Naive B cell (primary cell): ENCODE data around the gene KCNE1. TPM values are rescaled to one million over a fixed set of nuclear protein-coding genes. Genes with fewer than 3 reads are reported as not detected.

Experiments
- ATAC-seq, 2 donors: fragments of 150-1000 bp; cut with Tn5 transposase; 2 replicates each; pipeline ENCODE4 v1.10.0; 2021; ENCODE audit warnings: low read depth in 2 of 2, mild to moderate bottlenecking in 2 of 2, moderate library complexity in 2 of 2
- DNase-seq: peaks from one replicate; pipeline ENCODE4 v3.0.0; 2022
- H3K27ac Mint-ChIP-seq, 6 donors: one replicate each; pipeline ENCODE4 v1.8.0; 2020 to 2022; ENCODE audit warnings: mild to moderate bottlenecking in 6 of 6, mixed read lengths in 6 of 6, moderate library complexity in 5 of 6, inconsistent platforms in 2 of 6
- H3K27me3 Mint-ChIP-seq, 3 donors: one replicate each; pipeline ENCODE4 v1.8.0; 2021 to 2022; ENCODE audit warnings: mixed read lengths in 3 of 3, mild to moderate bottlenecking in 1 of 3
- H3K36me3 Mint-ChIP-seq, 2 donors: one replicate each; pipeline ENCODE4 v1.8.0; 2020 to 2022; ENCODE audit warnings: mixed read lengths in 2 of 2, inconsistent platforms in 1 of 2, mild to moderate bottlenecking in 1 of 2
- H3K4me1 Mint-ChIP-seq, 3 donors: one replicate each; pipeline ENCODE4 v1.8.0; 2020 to 2022; ENCODE audit warnings: mixed read lengths in 3 of 3, inconsistent platforms in 1 of 3, mild to moderate bottlenecking in 1 of 3, moderate library complexity in 1 of 3
- H3K4me3 Mint-ChIP-seq, 8 donors: one replicate each; pipeline ENCODE4 v1.8.0; 2020 to 2022; ENCODE audit warnings: mild to moderate bottlenecking in 8 of 8, mixed read lengths in 8 of 8, moderate library complexity in 8 of 8, inconsistent platforms in 2 of 8
- H3K9me3 Mint-ChIP-seq, 7 donors: one replicate each; pipeline ENCODE4 v1.8.0; 2020 to 2022; ENCODE audit warnings: mixed read lengths in 7 of 7, mild to moderate bottlenecking in 5 of 7, inconsistent platforms in 2 of 7, moderate library complexity in 1 of 7
- polyA plus RNA-seq, 6 donors: library from polyadenylated mRNA; unstranded; fragments of 300-500 nt; fragmentation: Illumina TruSeq; gene quantifications; one replicate each; pipeline ENCODE4 v1.2.3, GENCODE V29; 2021; ENCODE audit warnings: low read depth in 6 of 6

Gene KCNE1
- polyA plus RNA-seq, 6 donors from 2014 or later: not detected

GRCh38 chr21:34517491-34518245 is 5.7 kb upstream of the KCNE1 start:
- DNase-seq (no peak), ATAC-seq (no peak)
- H3K36me3 Mint-ChIP-seq: peaks cover 15 to 25% of the 10 kb centered on the region in 2 donors
- no peak overlapping the region for H3K4me3 Mint-ChIP-seq
- peak overlapping the region in 2 of 6 donors; percentile 12 to 21 for H3K27ac Mint-ChIP-seq
- no peaks in the 10 kb centered on the region for H3K4me1 Mint-ChIP-seq
- H3K27me3 Mint-ChIP-seq: no peaks in the 10 kb centered on the region
- no peaks in the 10 kb centered on the region for H3K9me3 Mint-ChIP-seq

GRCh38 chr21:34517039-34517438 is 5.0 kb upstream of the KCNE1 start:
- H3K36me3 Mint-ChIP-seq: peaks cover 15 to 25% of the 10 kb centered on the region in 2 donors
- DNase-seq (no peak), ATAC-seq (no peak)
- H3K27ac Mint-ChIP-seq: no peak overlapping the region
- no peaks in the 10 kb centered on the region for H3K4me1 Mint-ChIP-seq
- H3K9me3 Mint-ChIP-seq: no peaks in the 10 kb centered on the region
- H3K27me3 Mint-ChIP-seq: no peaks in the 10 kb centered on the region
- H3K4me3 Mint-ChIP-seq: no peak overlapping the region

GRCh38 chr21:34514576-34515115 is 2.6 kb upstream of the KCNE1 start:
- Mint-ChIP-seq H3K4me1 (no peaks in the 10 kb centered on the region), H3K36me3 (peaks cover 8 to 12% of the 10 kb centered on the region in 2 donors), H3K27me3 (no peaks in the 10 kb centered on the region), H3K4me3 (no peak overlapping the region), H3K27ac (no peak overlapping the region), H3K9me3 (no peaks in the 10 kb centered on the region)
- ATAC-seq: no peak
- DNase-seq: no peak

GRCh38 chr21:34513129-34513675 is 1.2 kb upstream of the KCNE1 start:
- DNase-seq (no peak), ATAC-seq (no peak)
- Mint-ChIP-seq H3K27ac (peak overlapping the region in 1 of 6 donors; percentile 0), H3K36me3 (peaks cover 6 to 11% of the 10 kb centered on the region in 2 donors), H3K9me3 (no peaks in the 10 kb centered on the region), H3K4me3 (no peak overlapping the region), H3K27me3 (no peaks in the 10 kb centered on the region), H3K4me1 (no peaks in the 10 kb centered on the region)

- Mint-ChIP-seq H3K36me3 (no peaks in the 10 kb centered on the region), H3K27ac (no peak overlapping the region), H3K9me3 (no peaks in the 10 kb centered on the region), H3K27me3 (no peaks in the 10 kb centered on the region), H3K4me1 (no peaks in the 10 kb centered on the region), H3K4me3 (no peak overlapping the region)
- ATAC-seq (no peak), DNase-seq (no peak)
Observed at GRCh38 chr21:34511181-34511580, 829 bp downstream of the KCNE1 start.

GRCh38 chr21:34510148-34511142 is 1.6 kb downstream of the KCNE1 start:
- Mint-ChIP-seq H3K36me3 (no peaks in the 10 kb centered on the region), H3K4me3 (no peak overlapping the region), H3K27ac (no peak overlapping the region), H3K27me3 (no peaks in the 10 kb centered on the region), H3K9me3 (no peaks in the 10 kb centered on the region), H3K4me1 (no peaks in the 10 kb centered on the region)
- no peak for ATAC-seq
- DNase-seq: peak; percentile 1

GRCh38 chr21:34509151-34509550 is 2.9 kb downstream of the KCNE1 start:
- H3K4me3 Mint-ChIP-seq: no peak overlapping the region
- H3K27me3 Mint-ChIP-seq: peaks cover under 1 to 8% (median 6%) of the 10 kb centered on the region in 3 donors
- no peak overlapping the region for H3K27ac Mint-ChIP-seq
- H3K36me3 Mint-ChIP-seq: no peaks in the 10 kb centered on the region
- ATAC-seq: no peak
- no peaks in the 10 kb centered on the region for H3K4me1 Mint-ChIP-seq
- H3K9me3 Mint-ChIP-seq: no peaks in the 10 kb centered on the region
- DNase-seq: no peak

- H3K27me3 Mint-ChIP-seq: peaks cover 12 to 18% (median 14%) of the 10 kb centered on the region in 3 donors
- ATAC-seq: no peak
- DNase-seq: no peak
- no peak overlapping the region for H3K4me3 Mint-ChIP-seq
- peaks cover 0 to 2% (median 0%) of the 10 kb centered on the region in 7 donors for H3K9me3 Mint-ChIP-seq
- H3K36me3 Mint-ChIP-seq: no peaks in the 10 kb centered on the region
- no peaks in the 10 kb centered on the region for H3K4me1 Mint-ChIP-seq
- no peak overlapping the region for H3K27ac Mint-ChIP-seq
Observed at GRCh38 chr21:34504595-34504994, 7.4 kb downstream of the KCNE1 start.

GRCh38 chr21:34502480-34503106 is 9.4 kb downstream of the KCNE1 start:
- peaks cover 0 to 6% of the 10 kb centered on the region in 2 donors for H3K36me3 Mint-ChIP-seq
- no peak for DNase-seq
- peaks cover 0 to 21% (median 14%) of the 10 kb centered on the region in 7 donors for H3K9me3 Mint-ChIP-seq
- no peaks in the 10 kb centered on the region for H3K4me1 Mint-ChIP-seq
- H3K27ac Mint-ChIP-seq: no peak overlapping the region
- H3K27me3 Mint-ChIP-seq: peaks cover 12 to 32% (median 23%) of the 10 kb centered on the region in 3 donors
- no peak for ATAC-seq
- H3K4me3 Mint-ChIP-seq: no peak overlapping the region

- DNase-seq: no peak
- peaks cover 12 to 37% (median 23%) of the 10 kb centered on the region in 3 donors for H3K27me3 Mint-ChIP-seq
- H3K4me3 Mint-ChIP-seq: no peak overlapping the region
- ATAC-seq: no peak
- no peak overlapping the region for H3K27ac Mint-ChIP-seq
- no peaks in the 10 kb centered on the region for H3K4me1 Mint-ChIP-seq
- peaks cover 4 to 30% (median 21%) of the 10 kb centered on the region in 7 donors for H3K9me3 Mint-ChIP-seq
- peaks cover 0 to 14% of the 10 kb centered on the region in 2 donors for H3K36me3 Mint-ChIP-seq
Observed at GRCh38 chr21:34501716-34502115, 10.3 kb downstream of the KCNE1 start.

GRCh38 chr21:34500191-34500590 is 11.8 kb downstream of the KCNE1 start:
- ATAC-seq: no peak
- Mint-ChIP-seq H3K4me1 (no peaks in the 10 kb centered on the region), H3K36me3 (peaks cover 0 to 24% of the 10 kb centered on the region in 2 donors), H3K4me3 (no peak overlapping the region), H3K27me3 (peaks cover 12 to 41% (median 23%) of the 10 kb centered on the region in 3 donors), H3K27ac (no peak overlapping the region), H3K9me3 (peaks cover 11 to 43% (median 26%) of the 10 kb centered on the region in 7 donors)
- no peak for DNase-seq

GRCh38 chr21:34499116-34499515 is 12.9 kb downstream of the KCNE1 start:
- Mint-ChIP-seq H3K4me1 (no peaks in the 10 kb centered on the region), H3K36me3 (peaks cover 0 to 24% of the 10 kb centered on the region in 2 donors), H3K27me3 (peaks cover 6 to 33% (median 23%) of the 10 kb centered on the region in 3 donors), H3K27ac (no peak overlapping the region), H3K4me3 (peak overlapping the region in 1 of 8 donors; percentile 64), H3K9me3 (peaks cover 11 to 43% (median 26%) of the 10 kb centered on the region in 7 donors)
- ATAC-seq (no peak), DNase-seq (no peak)

- no peak overlapping the region for H3K4me3 Mint-ChIP-seq
- H3K4me1 Mint-ChIP-seq: no peaks in the 10 kb centered on the region
- peaks cover 5 to 28% (median 18%) of the 10 kb centered on the region in 3 donors for H3K27me3 Mint-ChIP-seq
- H3K27ac Mint-ChIP-seq: no peak overlapping the region
- H3K9me3 Mint-ChIP-seq: peaks cover 11 to 43% (median 26%) of the 10 kb centered on the region in 7 donors
- DNase-seq: no peak
- no peak for ATAC-seq
- H3K36me3 Mint-ChIP-seq: peaks cover 0 to 24% of the 10 kb centered on the region in 2 donors
Observed at GRCh38 chr21:34498623-34499022, 13.4 kb downstream of the KCNE1 start.
